Esophagus muscularis mucosa (tissue), 4 donors: Measurements from ENCODE around the gene TCP11. TPM values are rescaled to one million over a fixed set of nuclear protein-coding genes. Genes with fewer than 3 reads are reported as not detected.

Experiments used
- DNase-seq: peaks from one replicate; pipeline ENCODE4 v3.0.0-alpha.2; 2017; ENCODE audit errors: extremely low spot score
- H3K27ac ChIP-seq, 4 donors: fragments of 200-600 bp; sonication (generic); replicated peaks in 1 of 4; 1 replicate in 3 of 4; 2 replicates in 1 of 4; pipeline ENCODE4 v1.5.1; 2016 to 2019; ENCODE audit warnings: mild to moderate bottlenecking in 1 of 4
- H3K27me3 ChIP-seq, 4 donors: fragments of 200-600 bp; sonication (generic); one replicate each; pipeline versions ENCODE4 v1.5.1 to v1.6.0; 2016 to 2019
- H3K36me3 ChIP-seq, 4 donors: fragments of 200-600 bp; sonication (generic); one replicate each; pipeline ENCODE4 v1.5.1; 2016 to 2019
- H3K4me1 ChIP-seq, 4 donors: fragments of 200-600 bp; sonication (generic); one replicate each; pipeline ENCODE4 v1.5.1; 2016 to 2019
- H3K4me3 ChIP-seq, 4 donors: fragments of 200-600 bp; sonication (generic); 1 replicate in 2 of 4; 2 replicates in 2 of 4; pipeline ENCODE4 v1.5.1; 2016 to 2019; ENCODE audit warnings: mild to moderate bottlenecking in 4 of 4, moderate library complexity in 1 of 4
- H3K9me3 ChIP-seq, 4 donors: fragments of 200-600 bp; sonication (generic); 1 replicate in 3 of 4; 2 replicates in 1 of 4; pipeline ENCODE4 v1.5.1; 2016 to 2019
- CTCF ChIP-seq, 3 experiments: fragments of 200-600 bp in 2 of 3; fragments of 450-650 bp in 1 of 3; sonication (generic) in 2 of 3; IDR thresholded peaks; one replicate each; pipeline ENCODE4 v1.5.1; 2017 to 2019; ENCODE audit warnings: antibody characterized with exemption in 3 of 3, mild to moderate bottlenecking in 2 of 3, moderate library complexity in 1 of 3
- EP300 ChIP-seq: sonication (generic); formaldehyde crosslinking; IDR thresholded peaks from one replicate; pipeline ENCODE4 v1.6.1; 2017; ENCODE audit warnings: antibody characterized with exemption
- POLR2A ChIP-seq: fragments of 450-650 bp; IDR thresholded peaks from one replicate; pipeline ENCODE4 v1.6.1; 2017; ENCODE audit warnings: antibody characterized with exemption, moderate library complexity, mild to moderate bottlenecking, low read depth
- POLR2AphosphoS5 ChIP-seq, 2 donors: sonication (generic); formaldehyde crosslinking; IDR thresholded peaks; one replicate each; pipeline ENCODE4 v1.6.1; 2017; ENCODE audit warnings: antibody characterized with exemption in 2 of 2
- WGBS: methylation state at CpG from one replicate; pipeline ENCODE4 v1.1.5; 2018; 5-methylcytosine and 5-hydroxymethylcytosine counted together
- intact Hi-C: fragments of 100-400 bp; cut with DNase I; formaldehyde crosslinking; loops from one replicate; pipeline ENCODE4 v1.15.1; 2023
- total RNA-seq, 4 donors: library from RNA; depleted of rRNA; stranded (reverse); fragments of >200 nt; gene quantifications; one replicate each; pipeline versions ENCODE4 v1.1.0 to v1.2.1, GENCODE V29; 2016

TCP11 gene
- total RNA-seq, 4 donors from 2014 or later = 0.75 to 1.1 (median 0.83) TPM; not detected in 1

GRCh38 chr6:35164277-35164676, 23.1 kb upstream of the TCP11 start:
- no peaks in the 10 kb centered on the region for H3K27me3 ChIP-seq
- no peaks in the 10 kb centered on the region for H3K9me3 ChIP-seq
- intact Hi-C loops = no loop called here
- H3K4me1 ChIP-seq = peaks cover 4 to 7% (median 6%) of the 10 kb centered on the region in 4 donors
- no peaks in the 10 kb centered on the region for H3K36me3 ChIP-seq
- WGBS = 81% methylated on average over 6 of the region's 6 CpGs
- TF ChIP-seq POLR2AphosphoS5 (IDR thresholded peaks at IDR 0.05) = no peak
- no peak for TF ChIP-seq POLR2A
- no peak for TF ChIP-seq CTCF (IDR thresholded peaks at IDR 0.05)
- no peak for TF ChIP-seq EP300
- H3K27ac ChIP-seq = no peak overlapping the region
- no peak overlapping the region for H3K4me3 ChIP-seq
- DNase-seq = no peak

GRCh38 chr6:35163836-35164235, 22.7 kb upstream of the TCP11 start:
- Histone ChIP-seq H3K27ac (no peak overlapping the region), H3K4me1 (peaks cover 4 to 7% (median 6%) of the 10 kb centered on the region in 4 donors), H3K4me3 (no peak overlapping the region), H3K27me3 (no peaks in the 10 kb centered on the region), H3K36me3 (no peaks in the 10 kb centered on the region), H3K9me3 (no peaks in the 10 kb centered on the region)
- no peak for DNase-seq
- TF ChIP-seq POLR2A (no peak), CTCF (IDR thresholded peaks at IDR 0.05) (no peak), POLR2AphosphoS5 (IDR thresholded peaks at IDR 0.05) (no peak), EP300 (no peak)
- intact Hi-C loops = no loop called here
- WGBS = 92% methylated on average over 7 of the region's 7 CpGs

- no peak for DNase-seq
- Histone ChIP-seq H3K4me3 (no peak overlapping the region), H3K27me3 (no peaks in the 10 kb centered on the region), H3K4me1 (peaks cover 4 to 7% (median 6%) of the 10 kb centered on the region in 4 donors), H3K27ac (no peak overlapping the region), H3K9me3 (no peaks in the 10 kb centered on the region), H3K36me3 (no peaks in the 10 kb centered on the region)
- TF ChIP-seq EP300 (no peak), POLR2AphosphoS5 (IDR thresholded peaks at IDR 0.05) (no peak), CTCF (IDR thresholded peaks at IDR 0.05) (no peak), POLR2A (no peak)
- intact Hi-C loops = no loop called here
- WGBS = 57% methylated on average over 5 of the region's 5 CpGs
Observed at GRCh38 chr6:35161776-35162607, 20.9 kb upstream of the TCP11 start.

- no peak for DNase-seq
- Histone ChIP-seq H3K4me1 (peaks cover 4 to 7% (median 6%) of the 10 kb centered on the region in 4 donors), H3K36me3 (no peaks in the 10 kb centered on the region), H3K27ac (no peak overlapping the region), H3K9me3 (no peaks in the 10 kb centered on the region), H3K4me3 (no peak overlapping the region), H3K27me3 (no peaks in the 10 kb centered on the region)
- TF ChIP-seq POLR2A (no peak), CTCF (IDR thresholded peaks at IDR 0.05) (no peak), POLR2AphosphoS5 (IDR thresholded peaks at IDR 0.05) (no peak)
- intact Hi-C loops = no loop called here
Observed at GRCh38 chr6:35161266-35161665, 20.1 kb upstream of the TCP11 start.

GRCh38 chr6:35160642-35161041, 19.5 kb upstream of the TCP11 start:
- intact Hi-C loops = no loop called here
- Histone ChIP-seq H3K27ac (no peak overlapping the region), H3K9me3 (no peaks in the 10 kb centered on the region), H3K4me1 (peaks cover 4 to 7% (median 6%) of the 10 kb centered on the region in 4 donors), H3K27me3 (no peaks in the 10 kb centered on the region), H3K4me3 (no peak overlapping the region), H3K36me3 (no peaks in the 10 kb centered on the region)
- no peak for TF ChIP-seq CTCF (IDR thresholded peaks at IDR 0.05)
- no peak for TF ChIP-seq POLR2AphosphoS5 (IDR thresholded peaks at IDR 0.05)
- TF ChIP-seq POLR2A = no peak
- no peak for TF ChIP-seq EP300
- WGBS = 89% methylated on average over 3 of the region's 5 CpGs
- DNase-seq = no peak
